SW 1271 (cell line): ENCODE results near the gene LRRC46.

ENCODE experiments used
- DNase-seq, 2 experiments: peaks; one replicate each; lab custom pipeline; 2025; lab: John Stamatoyannopoulos, UW

LRRC46 gene

DNA sequence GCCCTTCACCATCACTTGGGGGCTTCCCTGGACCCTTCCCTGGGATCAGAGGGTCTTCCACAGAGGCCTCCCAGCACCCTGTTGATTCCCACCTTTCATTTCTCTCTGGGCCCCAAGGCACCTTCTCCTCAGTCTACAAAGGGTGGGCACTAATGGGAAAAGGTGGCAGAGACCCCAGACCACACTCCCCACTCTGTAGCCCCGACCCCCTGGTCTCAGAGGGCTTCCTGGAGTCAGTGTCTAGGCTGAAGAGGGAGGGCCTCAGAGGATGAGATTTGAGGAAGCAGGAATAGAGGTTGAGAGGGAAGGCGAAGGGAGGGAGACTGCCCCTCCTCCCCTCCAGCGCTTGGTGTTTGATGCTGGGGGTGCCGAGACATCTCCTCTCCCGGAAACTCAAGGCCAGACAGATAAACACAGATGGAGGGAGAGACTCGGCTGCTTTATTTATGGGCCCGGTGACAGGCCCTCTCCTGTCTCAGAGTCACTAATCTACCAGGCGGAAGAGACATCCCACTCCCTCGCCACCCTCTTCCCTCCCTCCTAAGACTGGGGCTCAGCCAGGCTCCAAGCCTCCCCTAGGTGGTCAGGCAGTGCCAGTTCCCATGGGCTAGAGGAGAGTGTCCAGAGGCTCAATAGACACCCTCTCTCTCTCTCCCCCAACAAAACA is 46.0 kb downstream of the LRRC46 start:
- DNase-seq: no peak

DNA sequence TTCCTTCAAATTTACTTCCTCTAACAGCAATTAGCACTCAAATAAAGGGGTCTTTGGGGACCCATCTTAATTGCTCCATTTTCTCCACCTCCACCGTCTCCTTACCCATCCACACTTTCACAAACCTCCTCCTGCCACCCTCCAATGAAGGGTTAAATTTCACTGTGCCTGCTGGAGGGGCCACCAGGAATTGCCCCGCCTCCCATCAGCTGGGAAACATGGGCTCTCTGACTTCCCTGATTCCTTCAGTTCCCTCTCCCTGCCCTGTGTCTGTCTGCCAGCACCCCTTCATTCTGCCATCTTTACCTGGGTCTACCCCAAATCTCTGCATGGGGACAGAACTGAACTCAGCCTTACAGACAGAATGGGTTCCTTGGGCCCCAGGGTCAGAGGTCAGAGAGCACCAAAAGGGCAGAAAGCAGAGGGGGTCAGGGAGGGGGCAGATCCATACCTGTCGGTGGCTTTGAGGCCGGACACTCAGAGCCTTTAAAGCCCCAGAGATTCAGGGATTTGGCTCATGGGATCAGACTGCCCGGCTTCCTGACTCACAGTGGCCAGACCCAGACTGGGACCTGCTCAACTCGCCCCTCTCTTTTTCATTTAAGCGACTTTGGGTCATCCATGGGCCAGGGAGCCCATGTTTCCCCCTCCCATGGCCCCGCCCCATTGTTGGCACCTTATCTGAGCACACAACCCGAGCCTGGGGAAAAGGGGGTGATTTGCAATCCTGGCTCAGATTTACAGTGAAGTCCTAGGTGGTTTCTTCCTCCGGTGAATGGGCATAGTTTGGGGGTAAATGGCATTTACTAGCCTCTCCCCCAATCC is 46.9 kb downstream of the LRRC46 start:
- DNase-seq: no peak

DNA sequence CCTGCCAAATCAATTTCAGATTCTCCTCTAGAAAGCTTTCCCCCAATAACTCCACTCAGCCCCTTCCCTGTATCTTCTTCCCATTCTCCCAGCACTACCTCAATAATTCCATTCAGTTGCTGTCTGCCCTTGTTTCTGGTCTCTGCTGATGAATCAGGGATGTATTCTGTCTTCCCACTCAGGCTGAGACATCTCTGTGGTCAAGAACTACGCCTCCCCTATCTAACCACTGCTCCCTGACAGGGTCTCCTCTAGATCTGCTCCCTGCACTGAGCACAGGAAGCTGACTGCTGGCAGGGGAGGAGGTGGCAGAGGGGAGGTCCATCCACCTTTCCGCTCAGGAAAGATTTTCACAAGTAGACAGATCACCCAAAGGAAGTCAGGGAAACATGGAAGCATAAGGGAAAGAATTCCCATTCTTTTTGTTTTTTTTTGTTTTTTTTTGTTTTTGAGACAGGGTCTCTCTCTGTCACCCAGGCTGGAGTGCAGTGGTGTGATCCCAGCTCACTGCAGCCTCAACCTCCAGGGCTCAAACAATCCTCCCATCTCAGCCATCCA is 47.6 kb downstream of the LRRC46 start:
- no peak for DNase-seq

- no peak for DNase-seq
These were observed 48.4 kb downstream of the LRRC46 start for GRCh38 chr17:47879776-47880454.

- no peak for DNase-seq
These were observed 50.8 kb downstream of the LRRC46 start for GRCh38 chr17:47882247-47882646.

DNA sequence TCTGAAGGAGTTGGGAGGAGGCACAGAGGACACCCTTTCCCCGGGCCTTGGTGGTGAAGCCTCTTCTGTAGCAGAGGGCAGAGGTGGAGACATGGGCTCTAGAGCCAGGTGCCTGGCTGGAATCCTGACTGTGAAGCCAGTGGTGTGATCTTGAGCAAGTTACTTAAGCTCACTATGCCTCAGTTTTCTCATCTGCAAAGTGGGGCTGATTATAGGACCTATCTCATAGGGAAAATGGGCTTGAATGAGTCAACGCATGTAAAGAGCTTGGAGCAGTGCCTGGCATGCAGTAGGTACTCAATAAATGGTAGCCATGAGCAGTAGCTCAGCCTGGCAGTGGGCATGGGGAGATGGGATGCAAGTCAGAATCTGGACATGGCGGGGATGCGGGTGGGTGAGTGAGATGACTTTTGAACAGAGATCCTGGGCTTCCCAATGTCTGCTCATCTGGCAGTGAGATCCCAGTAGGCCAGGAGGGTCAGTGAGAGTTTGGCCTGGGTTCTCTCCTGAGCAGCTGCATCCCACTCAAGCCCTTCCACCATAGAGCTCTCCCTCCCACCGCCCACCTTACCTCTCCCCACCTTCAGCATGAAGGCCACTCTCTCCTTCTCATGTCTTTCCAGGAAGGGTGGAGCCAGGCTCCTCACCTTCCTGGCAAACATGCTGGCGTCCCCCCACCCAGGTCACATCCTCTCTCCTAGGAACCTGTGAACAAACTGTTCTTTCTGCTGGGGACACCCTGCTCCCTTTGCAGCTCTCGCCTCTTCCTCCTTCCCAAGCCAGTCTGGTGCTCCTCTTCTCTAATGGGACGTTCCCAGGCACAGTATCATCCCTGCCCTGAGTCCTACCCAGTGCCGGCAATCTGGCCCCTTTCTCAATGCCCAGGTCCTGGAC is 51.5 kb downstream of the LRRC46 start:
- no peak for DNase-seq

GRCh38 chr17:47883589-47884426 is 52.3 kb downstream of the LRRC46 start:
- no peak for DNase-seq

- no peak for DNase-seq
These were observed 52.9 kb downstream of the LRRC46 start for GRCh38 chr17:47884427-47884740.

GRCh38 chr17:47884905-47885730 is 53.6 kb downstream of the LRRC46 start:
- DNase-seq: no peak
